ENCODE measurements around the gene LENEP. TPM values are rescaled to one million over a fixed set of nuclear protein-coding genes. Genes with fewer than 3 reads are reported as not detected.
A peak's percentile ranks its signal among the peaks of the same experiment; 100 is the strongest.

Gene LENEP
- total RNA-seq, 2 donors from 2014 or later, result 0.77 to 0.97 TPM

- Mint-ChIP-seq H3K4me3 (peak within 1 kb of the TSS; percentile 99), H3K27ac (peak within 1 kb of the TSS; percentile 100)
- ATAC-seq (replicated peaks), result peak; percentile 55
Observed at GRCh38 chr1:154955718-154956543, 37.5 kb upstream of the LENEP start, which contains the start of gene PBXIP1. Gene PBXIP1 (minus strand): TSS chr1:154956099. CDS start chr1:154953721, 2,378 bp downstream.

GRCh38 chr1:154956544-154956941, 36.8 kb upstream of the LENEP start:
- Mint-ChIP-seq H3K27ac (peak overlapping the region; percentile 100), H3K36me3 (ENCODE audit: low read depth) (peaks cover 87% of the 10 kb centered on the region), H3K4me3 (peak overlapping the region; percentile 99), H3K4me1 (peaks cover 41% of the 10 kb centered on the region), H3K9me3 (no peaks in the 10 kb centered on the region), H3K27me3 (no peaks in the 10 kb centered on the region)
- ATAC-seq (replicated peaks), result no peak

More at GRCh38 chr1:154955718-154956543, 37.5 kb upstream of the LENEP start, which contains the start of gene PBXIP1:
- Mint-ChIP-seq H3K36me3 (ENCODE audit: low read depth) (peaks cover 88% of the 10 kb centered on the region), H3K9me3 (no peaks in the 10 kb centered on the region), H3K4me1 (peaks cover 42% of the 10 kb centered on the region), H3K27me3 (no peaks in the 10 kb centered on the region)

GRCh38 chr1:154957091-154957657, 36.2 kb upstream of the LENEP start:
- Mint-ChIP-seq H3K4me3 (peak overlapping the region; percentile 99), H3K9me3 (no peaks in the 10 kb centered on the region), H3K27ac (peak overlapping the region; percentile 100), H3K4me1 (peaks cover 37% of the 10 kb centered on the region), H3K27me3 (no peaks in the 10 kb centered on the region), H3K36me3 (ENCODE audit: low read depth) (peaks cover 84% of the 10 kb centered on the region)
- ATAC-seq (replicated peaks), result no peak

GRCh38 chr1:154958036-154958435, 35.4 kb upstream of the LENEP start:
- H3K9me3 Mint-ChIP-seq, result no peaks in the 10 kb centered on the region
- H3K36me3 Mint-ChIP-seq (ENCODE audit: low read depth), result peaks cover 84% of the 10 kb centered on the region
- peak overlapping the region; percentile 70 for H3K27ac Mint-ChIP-seq
- H3K4me1 Mint-ChIP-seq, result peaks cover 28% of the 10 kb centered on the region
- H3K27me3 Mint-ChIP-seq, result no peaks in the 10 kb centered on the region
- H3K4me3 Mint-ChIP-seq, result peak overlapping the region; percentile 19
- no peak for ATAC-seq (replicated peaks)

GRCh38 chr1:154958681-154959425, 34.5 kb upstream of the LENEP start:
- ATAC-seq (replicated peaks), result no peak
- Mint-ChIP-seq H3K4me1 (peaks cover 24% of the 10 kb centered on the region), H3K36me3 (ENCODE audit: low read depth) (peaks cover 87% of the 10 kb centered on the region)

GRCh38 chr1:154959426-154959780, 34.0 kb upstream of the LENEP start:
- no peaks in the 10 kb centered on the region for H3K9me3 Mint-ChIP-seq
- peak overlapping the region; percentile 95 for H3K4me3 Mint-ChIP-seq
- peaks cover 21% of the 10 kb centered on the region for H3K4me1 Mint-ChIP-seq
- no peaks in the 10 kb centered on the region for H3K27me3 Mint-ChIP-seq
- peaks cover 92% of the 10 kb centered on the region for H3K36me3 Mint-ChIP-seq (ENCODE audit: low read depth)
- ATAC-seq (replicated peaks), result no peak
- peak overlapping the region; percentile 88 for H3K27ac Mint-ChIP-seq

More at GRCh38 chr1:154958681-154959425, 34.5 kb upstream of the LENEP start:
- H3K9me3 Mint-ChIP-seq, result no peaks in the 10 kb centered on the region
- H3K4me3 Mint-ChIP-seq, result peak overlapping the region; percentile 95
- H3K27me3 Mint-ChIP-seq, result no peaks in the 10 kb centered on the region
- peak overlapping the region; percentile 70 for H3K27ac Mint-ChIP-seq

GRCh38 chr1:154960446-154961136, 32.8 kb upstream of the LENEP start:
- Mint-ChIP-seq H3K27ac (peak overlapping the region; percentile 88), H3K4me3 (peak overlapping the region; percentile 95), H3K9me3 (no peaks in the 10 kb centered on the region), H3K27me3 (no peaks in the 10 kb centered on the region), H3K36me3 (ENCODE audit: low read depth) (peaks cover 93% of the 10 kb centered on the region), H3K4me1 (peaks cover 18% of the 10 kb centered on the region)
- no peak for ATAC-seq (replicated peaks)

GRCh38 chr1:154961207-154962155, 31.9 kb upstream of the LENEP start, which contains the start of gene PYGO2:
Gene PYGO2 (minus strand): TSS chr1:154961782. CDS start chr1:154961576, 206 bp downstream.
- Mint-ChIP-seq H3K4me3 (peak within 1 kb of the TSS; percentile 95), H3K27me3 (no peaks in the 10 kb centered on the region), H3K27ac (peak within 1 kb of the TSS; percentile 88), H3K9me3 (no peaks in the 10 kb centered on the region), H3K4me1 (peaks cover 10% of the 10 kb centered on the region), H3K36me3 (ENCODE audit: low read depth) (peaks cover 93% of the 10 kb centered on the region)
- ATAC-seq (replicated peaks), result peak; percentile 90

GRCh38 chr1:154962156-154962749, 31.1 kb upstream of the LENEP start:
- peaks cover 7% of the 10 kb centered on the region for H3K4me1 Mint-ChIP-seq
- peak overlapping the region; percentile 87 for H3K27ac Mint-ChIP-seq
- H3K9me3 Mint-ChIP-seq, result no peaks in the 10 kb centered on the region
- peak; percentile 6 for ATAC-seq (replicated peaks)
- H3K27me3 Mint-ChIP-seq, result no peaks in the 10 kb centered on the region
- peaks cover 95% of the 10 kb centered on the region for H3K36me3 Mint-ChIP-seq (ENCODE audit: low read depth)
- peak overlapping the region; percentile 95 for H3K4me3 Mint-ChIP-seq

- Mint-ChIP-seq H3K36me3 (ENCODE audit: low read depth) (peaks cover 95% of the 10 kb centered on the region), H3K4me1 (peaks cover 6% of the 10 kb centered on the region), H3K27ac (peak overlapping the region; percentile 87), H3K4me3 (peak overlapping the region; percentile 95), H3K9me3 (no peaks in the 10 kb centered on the region), H3K27me3 (no peaks in the 10 kb centered on the region)
- ATAC-seq (replicated peaks), result no peak
Observed at GRCh38 chr1:154962795-154963330, 30.5 kb upstream of the LENEP start.

GRCh38 chr1:154963643-154964042, 29.7 kb upstream of the LENEP start:
- ATAC-seq (replicated peaks), result no peak
- H3K27ac Mint-ChIP-seq, result peak overlapping the region; percentile 87
- H3K27me3 Mint-ChIP-seq, result no peaks in the 10 kb centered on the region
- peaks cover 6% of the 10 kb centered on the region for H3K4me1 Mint-ChIP-seq
- H3K36me3 Mint-ChIP-seq (ENCODE audit: low read depth), result peaks cover 95% of the 10 kb centered on the region
- H3K4me3 Mint-ChIP-seq, result peak overlapping the region; percentile 95
- H3K9me3 Mint-ChIP-seq, result no peaks in the 10 kb centered on the region

- Mint-ChIP-seq H3K4me1 (peaks cover 10% of the 10 kb centered on the region), H3K27me3 (no peaks in the 10 kb centered on the region), H3K27ac (peak overlapping the region; percentile 87), H3K9me3 (no peaks in the 10 kb centered on the region), H3K4me3 (no peak overlapping the region), H3K36me3 (ENCODE audit: low read depth) (peaks cover 95% of the 10 kb centered on the region)
- ATAC-seq (replicated peaks), result no peak
Observed at GRCh38 chr1:154964359-154964758, 29.0 kb upstream of the LENEP start.

All from activated T-helper 17 cell treated with anti-CD3 and anti-CD28 coated beads, Interleukin-2, amount 50 U/mL, for 72 hours (primary cell).